AG09319 (cell line): ENCODE data around the gene OPCML.

ENCODE experiments used
- DNase-seq: peaks from one replicate; pipeline ENCODE4 v3.0.0-alpha.2; 2010; ENCODE audit warnings: low read depth; ENCODE audit errors: extremely low read depth
- TF ChIP-seq, protein P1 (sequence below): IDR thresholded peaks from 2 replicates; pipeline ENCODE4 v1.5.1; 2011; ENCODE audit warnings: low read depth, mild to moderate bottlenecking, inconsistent platforms, low read length, moderate library complexity

Gene OPCML

DNA sequence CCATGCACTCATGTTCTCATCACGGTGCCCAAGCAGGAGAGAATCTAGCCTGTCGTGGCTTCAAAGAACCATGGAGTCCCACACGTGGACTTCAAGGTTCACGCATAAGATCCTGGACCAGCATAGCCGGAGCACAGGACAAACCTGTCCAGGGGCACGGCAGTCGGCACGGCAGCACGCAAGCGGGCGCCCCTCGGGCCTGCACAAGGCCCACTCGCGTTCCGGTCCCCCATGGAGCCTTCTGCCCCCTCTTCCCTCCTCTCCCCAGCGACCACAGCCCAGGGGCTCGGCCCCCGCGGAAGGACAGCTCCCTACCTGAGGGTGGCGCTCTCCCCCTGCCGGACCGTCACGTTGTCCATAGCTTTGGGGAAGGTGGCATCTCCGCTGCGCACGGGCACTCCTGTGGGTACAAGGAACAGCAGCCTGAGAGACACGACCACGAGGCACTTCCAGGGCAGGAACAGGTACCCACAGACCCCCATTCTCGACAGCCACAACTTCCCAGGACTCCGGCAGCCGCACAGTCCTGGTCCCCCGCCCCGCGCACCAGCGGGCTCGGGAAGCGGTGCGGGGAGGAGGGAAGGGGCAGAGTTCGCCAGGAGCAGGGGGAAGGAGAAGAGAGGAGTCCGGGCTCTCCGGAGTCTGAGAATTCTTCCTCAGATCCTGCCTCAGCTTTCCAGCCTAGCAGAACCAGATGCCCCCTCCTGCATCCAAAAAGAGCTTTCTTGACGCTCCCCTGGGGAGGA, 589.5 kb downstream of the OPCML start:
- TF ChIP-seq, protein P1, sequence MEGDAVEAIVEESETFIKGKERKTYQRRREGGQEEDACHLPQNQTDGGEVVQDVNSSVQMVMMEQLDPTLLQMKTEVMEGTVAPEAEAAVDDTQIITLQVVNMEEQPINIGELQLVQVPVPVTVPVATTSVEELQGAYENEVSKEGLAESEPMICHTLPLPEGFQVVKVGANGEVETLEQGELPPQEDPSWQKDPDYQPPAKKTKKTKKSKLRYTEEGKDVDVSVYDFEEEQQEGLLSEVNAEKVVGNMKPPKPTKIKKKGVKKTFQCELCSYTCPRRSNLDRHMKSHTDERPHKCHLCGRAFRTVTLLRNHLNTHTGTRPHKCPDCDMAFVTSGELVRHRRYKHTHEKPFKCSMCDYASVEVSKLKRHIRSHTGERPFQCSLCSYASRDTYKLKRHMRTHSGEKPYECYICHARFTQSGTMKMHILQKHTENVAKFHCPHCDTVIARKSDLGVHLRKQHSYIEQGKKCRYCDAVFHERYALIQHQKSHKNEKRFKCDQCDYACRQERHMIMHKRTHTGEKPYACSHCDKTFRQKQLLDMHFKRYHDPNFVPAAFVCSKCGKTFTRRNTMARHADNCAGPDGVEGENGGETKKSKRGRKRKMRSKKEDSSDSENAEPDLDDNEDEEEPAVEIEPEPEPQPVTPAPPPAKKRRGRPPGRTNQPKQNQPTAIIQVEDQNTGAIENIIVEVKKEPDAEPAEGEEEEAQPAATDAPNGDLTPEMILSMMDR = no peak
- DNase-seq = no peak

DNA sequence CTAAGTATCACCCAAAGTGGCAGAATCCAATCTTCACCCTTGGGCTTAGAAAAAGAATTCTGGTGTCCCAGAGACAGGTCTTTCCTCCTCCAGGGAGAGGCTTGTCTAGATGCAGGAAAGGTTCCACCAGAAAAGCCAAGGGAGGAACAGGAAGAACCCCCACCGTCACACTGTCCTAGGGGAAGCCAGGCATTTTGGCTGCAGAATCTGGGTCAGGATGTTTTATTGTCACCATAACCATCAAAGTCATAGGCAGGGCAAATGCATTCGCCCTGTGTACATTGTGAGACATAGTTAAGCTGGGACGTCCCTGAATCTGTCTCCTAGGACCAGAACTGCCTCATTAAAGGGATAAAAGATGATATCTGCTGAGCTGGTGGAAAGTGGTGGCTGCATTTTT, 590.5 kb downstream of the OPCML start:
- TF ChIP-seq, protein P1 = no peak

DNA sequence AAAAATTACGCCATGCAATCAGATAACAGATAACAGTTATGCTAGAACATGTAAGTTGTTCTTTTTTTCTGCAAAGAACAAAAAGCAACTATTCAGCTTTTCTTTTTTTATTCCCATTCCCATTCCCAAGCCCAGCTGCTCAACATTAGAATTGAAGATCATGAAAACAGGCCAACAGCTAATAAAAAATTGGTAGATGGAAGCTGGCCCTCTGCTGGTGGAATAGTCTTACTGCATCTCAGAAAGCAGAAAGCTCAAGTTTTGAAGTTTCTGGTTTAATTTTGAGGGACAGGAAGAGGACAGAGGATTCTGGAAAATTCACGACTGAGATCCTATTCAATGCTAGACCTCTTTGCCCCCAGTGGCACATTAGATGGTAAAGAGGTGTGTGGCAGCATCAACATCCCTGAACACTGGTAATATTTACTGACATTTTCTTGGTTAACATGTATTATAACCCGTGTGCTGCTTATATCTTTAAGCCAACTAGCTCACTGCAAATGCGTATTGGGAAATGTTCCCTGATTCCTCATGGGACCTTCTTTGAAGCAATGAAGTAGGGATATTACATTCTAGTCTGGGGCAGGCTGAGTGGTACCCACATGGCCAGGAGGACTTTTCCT, 591.2 kb downstream of the OPCML start:
- DNase-seq = peak; percentile 2
- TF ChIP-seq, protein P1 = peak; percentile 92

More for the DNA sequence above, 590.5 kb downstream of the OPCML start:
- no peak for DNase-seq

DNA sequence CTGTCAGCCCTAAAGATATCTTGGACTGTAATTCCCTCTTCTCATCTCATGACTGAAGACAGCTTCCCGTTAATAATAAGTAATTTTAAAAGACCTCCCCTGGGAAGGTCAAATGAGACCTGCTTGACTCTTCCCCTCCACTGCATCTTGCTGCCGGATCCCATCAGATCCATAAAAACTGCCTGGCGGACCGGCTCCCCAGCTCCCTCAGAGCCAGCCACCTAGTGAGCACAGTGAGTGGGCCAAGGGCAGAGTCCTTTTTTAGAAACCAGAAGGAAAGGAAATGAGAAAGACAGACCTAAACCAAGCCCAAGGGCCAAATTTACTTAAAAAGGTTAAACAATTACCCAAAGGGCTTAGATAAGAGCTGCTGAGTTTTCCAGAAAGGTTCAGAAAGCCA, 595.3 kb downstream of the OPCML start:
- TF ChIP-seq, protein P1 = no peak

DNA sequence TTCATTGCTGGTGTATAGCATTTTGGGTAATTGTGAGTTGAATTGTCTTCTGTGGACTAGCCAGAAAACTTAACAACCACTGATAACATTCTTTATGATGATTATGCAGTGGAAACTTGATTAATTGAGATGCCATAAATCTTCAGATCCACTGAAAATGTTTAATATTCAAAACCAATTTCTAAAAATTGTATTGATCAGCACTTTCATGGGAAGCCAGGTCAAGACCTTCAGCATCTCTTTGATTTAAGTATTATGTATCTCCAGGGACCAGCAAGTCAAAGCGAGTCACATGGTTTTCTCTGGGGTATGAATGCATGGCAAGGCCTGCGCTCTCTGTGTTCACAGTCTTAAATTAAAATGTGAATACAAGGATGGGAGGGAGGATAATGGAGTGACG, 596.9 kb downstream of the OPCML start:
- TF ChIP-seq, protein P1 = no peak
- DNase-seq = no peak

More for the DNA sequence above, 595.3 kb downstream of the OPCML start:
- DNase-seq = no peak

DNA sequence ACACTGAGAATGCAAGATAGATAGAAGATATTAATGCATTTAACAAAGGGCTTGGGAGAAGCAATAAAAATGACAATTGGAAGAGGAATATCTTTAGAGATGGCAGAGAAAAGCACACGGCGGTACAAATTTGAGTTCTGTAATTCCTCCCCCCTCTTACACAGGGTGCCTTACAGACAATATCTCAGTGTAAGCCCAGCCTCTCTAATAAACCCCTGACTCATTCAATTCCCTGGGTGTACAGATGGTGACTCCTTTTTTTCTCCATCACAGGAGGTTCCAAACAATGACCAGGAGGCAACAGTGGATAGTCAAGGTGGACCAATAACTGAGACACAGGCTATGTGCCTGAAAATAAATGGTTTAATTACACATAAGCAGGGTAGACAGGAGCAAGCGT, 598.6 kb downstream of the OPCML start:
- no peak for DNase-seq
- TF ChIP-seq, protein P1 = no peak

DNA sequence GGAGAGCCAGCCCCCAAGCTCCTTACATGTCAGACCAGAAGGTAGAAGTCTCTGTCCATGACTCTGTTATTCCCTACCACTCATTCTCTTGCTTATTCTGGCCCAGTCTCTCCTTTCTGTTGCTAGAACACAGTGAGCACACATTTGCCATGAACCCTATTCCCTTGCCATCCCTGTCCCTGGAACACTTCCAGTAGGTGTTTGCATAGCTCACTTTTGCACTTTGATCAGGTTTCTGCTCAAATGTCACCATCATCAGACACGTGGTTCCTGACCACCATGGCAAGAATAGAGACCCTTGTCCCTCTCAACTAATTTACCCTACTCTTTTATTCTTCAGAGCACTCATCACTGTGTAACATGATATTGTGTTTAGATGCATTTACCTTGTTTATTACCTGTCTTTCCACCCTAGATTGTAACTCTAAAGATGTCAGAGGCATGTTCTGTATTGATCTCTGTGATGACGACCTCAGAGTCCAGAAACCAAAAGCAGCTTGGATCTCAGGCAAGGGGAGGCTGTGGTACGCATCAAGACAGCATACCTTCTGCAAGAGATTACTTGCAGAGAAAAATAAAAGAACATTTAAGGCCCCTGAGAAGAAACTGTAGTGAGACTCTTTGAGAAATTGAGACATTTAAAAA, 606.4 kb downstream of the OPCML start:
- no peak for DNase-seq
- TF ChIP-seq, protein P1 = no peak
